Fibroblast of lung (primary cell): ENCODE data around the gene DCTN4. TPM values are rescaled to one million over a fixed set of nuclear protein-coding genes. Genes with fewer than 3 reads are reported as not detected.
A peak's percentile ranks its signal among the peaks of the same experiment; 100 is the strongest.

ENCODE experiments used
- DNase-seq, 2 donors: peaks; one replicate each; pipeline versions ENCODE4 v3.0.0 to v3.0.0-alpha.2; 2010; ENCODE audit warnings: low read depth in 2 of 2
- H2AFZ ChIP-seq: 2 replicates; pipeline ENCODE4 v1.5.1; 2012; ENCODE audit warnings: low read length, control low read depth, inconsistent platforms
- H3K27ac ChIP-seq: 2 replicates; pipeline ENCODE4 v1.5.1; 2011; ENCODE audit warnings: low read length, control low read depth; ENCODE audit not compliant: insufficient read depth
- H3K27me3 ChIP-seq: 2 replicates; pipeline ENCODE4 v1.5.1; 2011; ENCODE audit warnings: mild to moderate bottlenecking, low read length; ENCODE audit not compliant: control insufficient read depth, insufficient read depth
- H3K36me3 ChIP-seq: 2 replicates; pipeline ENCODE4 v1.5.1; 2011; ENCODE audit warnings: low read length; ENCODE audit not compliant: control insufficient read depth, insufficient read depth
- H3K4me1 ChIP-seq: 2 replicates; pipeline ENCODE4 v1.5.1; 2011; ENCODE audit warnings: low read length; ENCODE audit not compliant: control insufficient read depth, insufficient read depth; ENCODE audit errors: extremely low read depth
- H3K4me2 ChIP-seq: 2 replicates; pipeline ENCODE4 v1.5.1; 2011; ENCODE audit warnings: low read length, control low read depth; ENCODE audit not compliant: insufficient read depth; ENCODE audit errors: extremely low read depth
- H3K4me3 ChIP-seq, 4 experiments: fragments of 200-600 bp in 1 of 4; sonication (generic) in 1 of 4; replicated peaks in 1 of 4; 2 replicates each; pipeline ENCODE4 v1.5.1; 2011 to 2016; ENCODE audit warnings: low read length in 4 of 4, low read depth in 3 of 4, mild to moderate bottlenecking in 3 of 4, control low read depth in 2 of 4, inconsistent platforms in 1 of 4, mixed read lengths in 1 of 4; ENCODE audit not compliant: insufficient read depth in 1 of 4; ENCODE audit errors: control extremely low read depth in 1 of 4
- H3K79me2 ChIP-seq: 2 replicates; pipeline ENCODE4 v1.5.1; 2012; ENCODE audit warnings: mild to moderate bottlenecking, low read length, inconsistent platforms; ENCODE audit not compliant: control insufficient read depth, insufficient read depth
- H3K9ac ChIP-seq: 2 replicates; pipeline ENCODE4 v1.5.1; 2011; ENCODE audit warnings: mild to moderate bottlenecking, low read length, control low read depth; ENCODE audit not compliant: insufficient read depth
- H3K9me3 ChIP-seq: 2 replicates; pipeline ENCODE4 v1.5.1; 2012; ENCODE audit warnings: low read depth, low read length; ENCODE audit not compliant: control insufficient read depth, insufficient read depth
- H4K20me1 ChIP-seq: 2 replicates; pipeline ENCODE4 v1.5.1; 2011; ENCODE audit warnings: low read length; ENCODE audit not compliant: control insufficient read depth, insufficient read depth; ENCODE audit errors: extremely low read depth
- EZH2 ChIP-seq: IDR thresholded peaks from 2 replicates; pipeline ENCODE4 v1.5.1; 2012; ENCODE audit warnings: low read length, control low read depth, mild to moderate bottlenecking; ENCODE audit errors: missing control alignments
- polyA plus RNA-seq, 2 donors: library from polyadenylated mRNA; depleted of rRNA in 1 of 2; stranded (reverse) in 1 of 2; unstranded in 1 of 2; fragments of >200 nt; gene quantifications; 2 replicates each; pipeline ENCODE4 v1.2.1, GENCODE V29; 2011 to 2012; ENCODE audit warnings: missing spikeins in 1 of 2
- total RNA-seq: library from RNA; depleted of rRNA; stranded (reverse); fragments of >200 nt; gene quantifications from 2 replicates; pipeline ENCODE4 v1.2.1, GENCODE V29; 2014
- TF ChIP-seq, protein P1 (sequence below), 2 donors: IDR thresholded peaks in 1 of 2; conservative IDR thresholded peaks in 1 of 2; 1 replicate in 1 of 2; 2 replicates in 1 of 2; pipeline ENCODE4 v1.5.1; 2011 to 2012; ENCODE audit warnings: low read length in 2 of 2, control low read depth in 1 of 2, inconsistent platforms in 1 of 2, low read depth in 1 of 2, mild to moderate bottlenecking in 1 of 2

The DCTN4 gene
- total and polyA plus RNA-seq, 2 donors (not counting 1 experiment from before 2014, with no cell fraction given): 60.0 to 67.2 TPM

- Histone ChIP-seq H3K36me3 (no peaks in the 10 kb centered on the region), H2AFZ (no peak overlapping the region), H4K20me1 (no peaks in the 10 kb centered on the region), H3K4me2 (no peak overlapping the region), H3K9ac (no peak overlapping the region), H3K4me3 (no peak overlapping the region), H3K79me2 (no peaks in the 10 kb centered on the region), H3K27ac (no peak overlapping the region), H3K9me3 (no peaks in the 10 kb centered on the region), H3K4me1 (peaks cover 11% of the 10 kb centered on the region), H3K27me3 (no peaks in the 10 kb centered on the region)
- no peak for TF ChIP-seq EZH2
- TF ChIP-seq, protein P1, sequence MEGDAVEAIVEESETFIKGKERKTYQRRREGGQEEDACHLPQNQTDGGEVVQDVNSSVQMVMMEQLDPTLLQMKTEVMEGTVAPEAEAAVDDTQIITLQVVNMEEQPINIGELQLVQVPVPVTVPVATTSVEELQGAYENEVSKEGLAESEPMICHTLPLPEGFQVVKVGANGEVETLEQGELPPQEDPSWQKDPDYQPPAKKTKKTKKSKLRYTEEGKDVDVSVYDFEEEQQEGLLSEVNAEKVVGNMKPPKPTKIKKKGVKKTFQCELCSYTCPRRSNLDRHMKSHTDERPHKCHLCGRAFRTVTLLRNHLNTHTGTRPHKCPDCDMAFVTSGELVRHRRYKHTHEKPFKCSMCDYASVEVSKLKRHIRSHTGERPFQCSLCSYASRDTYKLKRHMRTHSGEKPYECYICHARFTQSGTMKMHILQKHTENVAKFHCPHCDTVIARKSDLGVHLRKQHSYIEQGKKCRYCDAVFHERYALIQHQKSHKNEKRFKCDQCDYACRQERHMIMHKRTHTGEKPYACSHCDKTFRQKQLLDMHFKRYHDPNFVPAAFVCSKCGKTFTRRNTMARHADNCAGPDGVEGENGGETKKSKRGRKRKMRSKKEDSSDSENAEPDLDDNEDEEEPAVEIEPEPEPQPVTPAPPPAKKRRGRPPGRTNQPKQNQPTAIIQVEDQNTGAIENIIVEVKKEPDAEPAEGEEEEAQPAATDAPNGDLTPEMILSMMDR (conservative IDR thresholded peaks at IDR 0.05 in 1 of 2, IDR thresholded peaks at IDR 0.05 in 1 of 2; ENCODE audit: low read depth in 1 of 2, low read length in 2 of 2): no peak
- no peak for DNase-seq
Observed at GRCh38 chr5:150670948-150671310, 87.9 kb downstream of the DCTN4 start.

GRCh38 chr5:150670275-150670947, 88.4 kb downstream of the DCTN4 start:
- no peaks in the 10 kb centered on the region for H3K36me3 ChIP-seq

GRCh38 chr5:150665044-150665443, 93.8 kb downstream of the DCTN4 start:
- H3K79me2 ChIP-seq: no peaks in the 10 kb centered on the region
- H3K9ac ChIP-seq: no peak overlapping the region
- H3K9me3 ChIP-seq: no peaks in the 10 kb centered on the region
- no peak overlapping the region for H2AFZ ChIP-seq
- no peaks in the 10 kb centered on the region for H3K36me3 ChIP-seq
- no peaks in the 10 kb centered on the region for H3K4me1 ChIP-seq
- TF ChIP-seq EZH2: no peak
- TF ChIP-seq, protein P1 (conservative IDR thresholded peaks at IDR 0.05 in 1 of 2, IDR thresholded peaks at IDR 0.05 in 1 of 2; ENCODE audit: low read depth in 1 of 2, low read length in 2 of 2): no peak
- H3K27ac ChIP-seq: no peak overlapping the region
- peak in 1 of 2 donors; percentile 40 for DNase-seq
- H3K4me2 ChIP-seq: no peak overlapping the region
- H3K27me3 ChIP-seq: peaks cover 15% of the 10 kb centered on the region
- no peak overlapping the region for H3K4me3 ChIP-seq
- H4K20me1 ChIP-seq: no peaks in the 10 kb centered on the region

More at GRCh38 chr5:150670275-150670947, 88.4 kb downstream of the DCTN4 start:
- no peak overlapping the region for H3K27ac ChIP-seq
- no peak overlapping the region for H3K4me3 ChIP-seq
- no peaks in the 10 kb centered on the region for H3K79me2 ChIP-seq
- no peak for DNase-seq
- no peaks in the 10 kb centered on the region for H3K27me3 ChIP-seq
- H2AFZ ChIP-seq: no peak overlapping the region
- TF ChIP-seq EZH2: no peak
- TF ChIP-seq, protein P1 (conservative IDR thresholded peaks at IDR 0.05 in 1 of 2, IDR thresholded peaks at IDR 0.05 in 1 of 2; ENCODE audit: low read depth in 1 of 2, low read length in 2 of 2): no peak
- peaks cover 11% of the 10 kb centered on the region for H3K4me1 ChIP-seq
- H3K9ac ChIP-seq: no peak overlapping the region
- no peaks in the 10 kb centered on the region for H3K9me3 ChIP-seq
- no peak overlapping the region for H3K4me2 ChIP-seq
- no peaks in the 10 kb centered on the region for H4K20me1 ChIP-seq
